GM19023 (cell line): ENCODE results near the gene LMF2.

ENCODE experiments used
- ATAC-seq: cut with Tn5 transposase; IDR thresholded peaks from one replicate; pipeline ENCODE4 v1.9.1; 2021; ENCODE audit warnings: mild to moderate bottlenecking, moderate library complexity; ENCODE audit not compliant: unreplicated experiment

Gene LMF2

GRCh38 chr22:50505276-50505775 lies 2.2 kb downstream of the LMF2 start:
- no peak for ATAC-seq

GRCh38 chr22:50504369-50505211 lies 2.9 kb downstream of the LMF2 start:
- no peak for ATAC-seq

GRCh38 chr22:50503475-50504145 lies 3.9 kb downstream of the LMF2 start:
- ATAC-seq: no peak

GRCh38 chr22:50502628-50503474 lies 4.7 kb downstream of the LMF2 start:
- ATAC-seq: no peak

GRCh38 chr22:50502096-50502495 lies 5.4 kb downstream of the LMF2 start:
- ATAC-seq: no peak

GRCh38 chr22:50500452-50500851 lies 7.0 kb downstream of the LMF2 start:
- no peak for ATAC-seq

GRCh38 chr22:50498322-50498890 lies 9.1 kb downstream of the LMF2 start:
- no peak for ATAC-seq

GRCh38 chr22:50497093-50497492 lies 10.4 kb downstream of the LMF2 start:
- no peak for ATAC-seq

GRCh38 chr22:50490531-50491308 lies 16.8 kb downstream of the LMF2 start:
- no peak for ATAC-seq

- no peak for ATAC-seq
Measured at GRCh38 chr22:50489363-50490243, 17.9 kb downstream of the LMF2 start.

GRCh38 chr22:50488886-50489285 lies 18.6 kb downstream of the LMF2 start:
- no peak for ATAC-seq

- no peak for ATAC-seq
Measured at GRCh38 chr22:50488006-50488677, 19.4 kb downstream of the LMF2 start.

- no peak for ATAC-seq
Measured at GRCh38 chr22:50487290-50488005, 20.1 kb downstream of the LMF2 start.

GRCh38 chr22:50486561-50487289 lies 20.8 kb downstream of the LMF2 start, which contains the start of gene MIOX:
TSS of gene MIOX (plus strand) at chr22:50486859. CDS start at chr22:50486898, 39 bp downstream.
- no peak for ATAC-seq

GRCh38 chr22:50485221-50486131 lies 22.0 kb downstream of the LMF2 start:
- ATAC-seq: no peak
